HG03108 (cell line): ENCODE results near the gene COX10.

Experiments
- ATAC-seq: cut with Tn5 transposase; IDR thresholded peaks from one replicate; pipeline ENCODE4 v1.9.1; 2021; ENCODE audit warnings: moderate library complexity; ENCODE audit not compliant: unreplicated experiment

The COX10 gene

GRCh38 chr17:14245002-14245401 lies 175.7 kb downstream of the COX10 start:
- no peak for ATAC-seq

- no peak for ATAC-seq
Measured at GRCh38 chr17:14245629-14246028, 176.3 kb downstream of the COX10 start.
